Measurements from ENCODE around the gene RNF224. TPM values are rescaled to one million over a fixed set of nuclear protein-coding genes. Genes with fewer than 3 reads are reported as not detected.
A peak's percentile ranks its signal among the peaks of the same experiment; 100 is the strongest.

The RNF224 gene
- polyA plus RNA-seq, 1 donor (not counting 4 experiments of a cell fraction or from before 2014, with no cell fraction given), result not detected

DNA sequence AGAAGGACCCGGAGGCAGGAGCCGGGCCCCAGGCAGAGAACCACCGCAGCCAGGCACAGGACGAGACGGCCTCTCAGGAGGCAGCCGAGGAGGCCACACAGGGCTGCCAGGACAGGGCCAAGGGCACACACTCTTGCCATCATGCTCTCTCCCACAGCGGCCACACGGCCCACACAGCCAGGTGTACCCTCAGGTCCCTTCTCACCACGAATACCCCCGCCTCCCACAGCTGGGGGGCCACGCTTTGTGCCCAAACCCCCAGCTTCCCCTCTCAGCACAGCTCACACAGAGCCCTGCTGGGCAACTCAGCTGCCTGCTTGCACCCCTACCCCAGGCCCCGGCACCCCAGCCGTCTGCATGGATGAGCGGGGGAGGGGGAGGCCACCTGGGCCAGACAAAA, 33.5 kb upstream of the RNF224 start:
- Histone ChIP-seq H3K9ac (ENCODE audit: control insufficient read depth, extremely low read depth, insufficient read depth, low read length) (no peak overlapping the region), H3K27me3 (ENCODE audit: control insufficient read depth, extremely low read depth, insufficient read depth, low read length) (peaks cover 3% of the 10 kb centered on the region), H3K4me3 (ENCODE audit: control insufficient read depth in 2 of 3, extremely low read depth in 1 of 3, insufficient read depth in 2 of 3, low read depth in 1 of 3, low read length in 3 of 3) (no peak overlapping the region), H3K36me3 (ENCODE audit: control insufficient read depth in 2 of 2, extremely low read depth in 1 of 2, insufficient read depth in 2 of 2, low read length in 2 of 2) (peaks cover 9 to 13% of the 10 kb centered on the region in 2 experiments), H3K4me2 (ENCODE audit: control insufficient read depth, extremely low read depth, insufficient read depth, low read depth, low read length) (no peak overlapping the region), H3K79me2 (ENCODE audit: control insufficient read depth, insufficient read depth, low read length) (peaks cover 17% of the 10 kb centered on the region), H3K4me1 (ENCODE audit: control insufficient read depth, extremely low read depth, insufficient read depth, low read length) (peaks cover 37% of the 10 kb centered on the region), H3K9me3 (ENCODE audit: control insufficient read depth, low read depth, low read length) (no peaks in the 10 kb centered on the region), H2AFZ (ENCODE audit: control insufficient read depth, low read length) (no peak overlapping the region), H3K9me1 (ENCODE audit: control insufficient read depth, extremely low read depth, insufficient read depth, low read length) (peaks cover 3% of the 10 kb centered on the region), H3K27ac (ENCODE audit: control insufficient read depth, insufficient read depth, low read length) (no peak overlapping the region), H4K20me1 (ENCODE audit: control insufficient read depth, extremely low read depth, insufficient read depth, low read length) (peaks cover 7% of the 10 kb centered on the region)
- DNase-seq (ENCODE audit: low read depth, low spot score) (no peak), FAIRE-seq (no peak)
- dilution Hi-C loops (cut with MboI; ENCODE audit: extremely low pct_ligation_motif_present, low sequenced_read_pairs), result no loop called here
- TF ChIP-seq EZH2 (IDR thresholded peaks at IDR 0.05; ENCODE audit: low read length), result no peak
- TF ChIP-seq, protein P1, sequence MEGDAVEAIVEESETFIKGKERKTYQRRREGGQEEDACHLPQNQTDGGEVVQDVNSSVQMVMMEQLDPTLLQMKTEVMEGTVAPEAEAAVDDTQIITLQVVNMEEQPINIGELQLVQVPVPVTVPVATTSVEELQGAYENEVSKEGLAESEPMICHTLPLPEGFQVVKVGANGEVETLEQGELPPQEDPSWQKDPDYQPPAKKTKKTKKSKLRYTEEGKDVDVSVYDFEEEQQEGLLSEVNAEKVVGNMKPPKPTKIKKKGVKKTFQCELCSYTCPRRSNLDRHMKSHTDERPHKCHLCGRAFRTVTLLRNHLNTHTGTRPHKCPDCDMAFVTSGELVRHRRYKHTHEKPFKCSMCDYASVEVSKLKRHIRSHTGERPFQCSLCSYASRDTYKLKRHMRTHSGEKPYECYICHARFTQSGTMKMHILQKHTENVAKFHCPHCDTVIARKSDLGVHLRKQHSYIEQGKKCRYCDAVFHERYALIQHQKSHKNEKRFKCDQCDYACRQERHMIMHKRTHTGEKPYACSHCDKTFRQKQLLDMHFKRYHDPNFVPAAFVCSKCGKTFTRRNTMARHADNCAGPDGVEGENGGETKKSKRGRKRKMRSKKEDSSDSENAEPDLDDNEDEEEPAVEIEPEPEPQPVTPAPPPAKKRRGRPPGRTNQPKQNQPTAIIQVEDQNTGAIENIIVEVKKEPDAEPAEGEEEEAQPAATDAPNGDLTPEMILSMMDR (optimal IDR thresholded peaks at IDR 0.05 in 1 of 3, IDR thresholded peaks at IDR 0.05 in 1 of 3, conservative IDR thresholded peaks at IDR 0.05 in 1 of 3; ENCODE audit: extremely low read depth in 1 of 3, insufficient read depth in 2 of 3, low read length in 3 of 3), result no peak

DNA sequence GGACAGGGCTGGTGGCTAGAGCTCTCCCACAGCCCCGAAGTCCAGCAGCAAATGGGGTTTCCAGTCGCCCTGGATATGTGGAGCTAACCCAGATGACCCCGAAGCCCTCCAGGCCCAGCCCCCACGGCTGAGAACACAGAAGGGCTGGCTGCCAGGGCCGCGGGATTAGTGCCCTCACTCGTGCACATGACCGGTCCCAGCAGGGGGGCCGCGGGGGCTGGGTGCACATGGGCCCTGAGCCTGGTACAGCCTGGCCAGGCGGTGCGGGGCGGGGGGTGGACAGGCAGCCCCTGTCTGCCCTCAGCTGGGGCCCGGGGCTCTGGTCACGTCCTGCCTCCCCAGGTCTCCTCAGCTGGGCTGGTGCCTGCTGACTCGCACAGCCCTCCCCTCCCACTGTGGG, 32.9 kb upstream of the RNF224 start:
- FAIRE-seq, result no peak

More for the DNA sequence above, 32.9 kb upstream of the RNF224 start:
- no peak for DNase-seq (ENCODE audit: low read depth, low spot score)
- H3K4me2 ChIP-seq (ENCODE audit: control insufficient read depth, extremely low read depth, insufficient read depth, low read depth, low read length), result peak overlapping the region; percentile 74
- H3K27me3 ChIP-seq (ENCODE audit: control insufficient read depth, extremely low read depth, insufficient read depth, low read length), result peaks cover 3% of the 10 kb centered on the region
- no peak overlapping the region for H2AFZ ChIP-seq (ENCODE audit: control insufficient read depth, low read length)
- H3K79me2 ChIP-seq (ENCODE audit: control insufficient read depth, insufficient read depth, low read length), result peaks cover 17% of the 10 kb centered on the region
- TF ChIP-seq, protein P1 (optimal IDR thresholded peaks at IDR 0.05 in 1 of 3, IDR thresholded peaks at IDR 0.05 in 1 of 3, conservative IDR thresholded peaks at IDR 0.05 in 1 of 3; ENCODE audit: extremely low read depth in 1 of 3, insufficient read depth in 2 of 3, low read length in 3 of 3), result no peak
- TF ChIP-seq EZH2 (IDR thresholded peaks at IDR 0.05; ENCODE audit: low read length), result no peak
- peak overlapping the region; percentile 28 for H3K9ac ChIP-seq (ENCODE audit: control insufficient read depth, extremely low read depth, insufficient read depth, low read length)
- dilution Hi-C loops (cut with MboI; ENCODE audit: extremely low pct_ligation_motif_present, low sequenced_read_pairs), result no loop called here
- H3K9me3 ChIP-seq (ENCODE audit: control insufficient read depth, low read depth, low read length), result no peaks in the 10 kb centered on the region
- peaks cover 3% of the 10 kb centered on the region for H3K9me1 ChIP-seq (ENCODE audit: control insufficient read depth, extremely low read depth, insufficient read depth, low read length)
- peak overlapping the region in 1 of 3 experiments; percentile 12 for H3K4me3 ChIP-seq (ENCODE audit: control insufficient read depth in 2 of 3, extremely low read depth in 1 of 3, insufficient read depth in 2 of 3, low read depth in 1 of 3, low read length in 3 of 3)
- peaks cover 7% of the 10 kb centered on the region for H4K20me1 ChIP-seq (ENCODE audit: control insufficient read depth, extremely low read depth, insufficient read depth, low read length)
- peaks cover 38% of the 10 kb centered on the region for H3K4me1 ChIP-seq (ENCODE audit: control insufficient read depth, extremely low read depth, insufficient read depth, low read length)
- peaks cover 9 to 13% of the 10 kb centered on the region in 2 experiments for H3K36me3 ChIP-seq (ENCODE audit: control insufficient read depth in 2 of 2, extremely low read depth in 1 of 2, insufficient read depth in 2 of 2, low read length in 2 of 2)
- H3K27ac ChIP-seq (ENCODE audit: control insufficient read depth, insufficient read depth, low read length), result no peak overlapping the region
